CD14-positive monocyte (primary cell): ENCODE data around the gene UBR7. TPM values are rescaled to one million over a fixed set of nuclear protein-coding genes. Genes with fewer than 3 reads are reported as not detected.

ENCODE experiments used
- DNase-seq, 3 donors: peaks; one replicate each; pipeline ENCODE4 v3.0.0-alpha.2; 2011 to 2022
- H2AFZ ChIP-seq: 2 replicates; pipeline ENCODE4 v1.6.0; 2012; ENCODE audit warnings: mild to moderate bottlenecking, low read depth, low read length, inconsistent platforms; ENCODE audit not compliant: insufficient read depth, poor library complexity, severe bottlenecking
- H3K27ac ChIP-seq, 2 donors: 1 replicate in 1 of 2; 2 replicates in 1 of 2; pipeline ENCODE4 v1.5.1; 2012 to 2013; ENCODE audit warnings: low read length in 2 of 2, control low read depth in 1 of 2, inconsistent platforms in 1 of 2, low read depth in 1 of 2, mild to moderate bottlenecking in 1 of 2
- H3K27me3 ChIP-seq, 2 donors: one replicate each; pipeline versions ENCODE4 v1.6.0 to v1.6.1; 2011 to 2013; ENCODE audit warnings: low read length in 2 of 2; ENCODE audit not compliant: control insufficient read depth in 2 of 2, insufficient read depth in 2 of 2
- H3K36me3 ChIP-seq, 2 donors: replicated peaks in 1 of 2; 1 replicate in 1 of 2; 2 replicates in 1 of 2; pipeline versions ENCODE4 v1.5.1 to v1.6.1; 2012 to 2013; ENCODE audit warnings: low read length in 2 of 2, control low read depth in 1 of 2, inconsistent platforms in 1 of 2, mild to moderate bottlenecking in 1 of 2; ENCODE audit not compliant: insufficient read depth in 2 of 2, control insufficient read depth in 1 of 2
- H3K4me1 ChIP-seq, 2 donors: 1 replicate in 1 of 2; 2 replicates in 1 of 2; pipeline versions ENCODE4 v1.5.1 to v1.6.1; 2012 to 2013; ENCODE audit warnings: low read length in 2 of 2, control low read depth in 1 of 2, inconsistent platforms in 1 of 2, mild to moderate bottlenecking in 1 of 2, moderate library complexity in 1 of 2; ENCODE audit not compliant: insufficient read depth in 2 of 2, control insufficient read depth in 1 of 2
- H3K4me2 ChIP-seq: replicated peaks from 2 replicates; pipeline ENCODE3; 2012; ENCODE audit warnings: low read length, moderate library complexity, mild to moderate bottlenecking; ENCODE audit not compliant: poor library complexity, severe bottlenecking; ENCODE audit errors: extremely low read depth
- H3K4me3 ChIP-seq, 3 experiments: fragments of 200-600 bp in 1 of 3; sonication (generic) in 1 of 3; replicated peaks in 1 of 3; 1 replicate in 2 of 3; 2 replicates in 1 of 3; pipeline ENCODE4 v1.5.1; 2011 to 2013; ENCODE audit warnings: low read length in 3 of 3, mild to moderate bottlenecking in 3 of 3, control low read depth in 2 of 3, low read depth in 2 of 3, inconsistent platforms in 1 of 3, moderate library complexity in 1 of 3
- H3K79me2 ChIP-seq: 2 replicates; pipeline ENCODE4 v1.6.0; 2012; ENCODE audit warnings: mild to moderate bottlenecking, control low read depth, inconsistent platforms, low read length, moderate library complexity; ENCODE audit not compliant: insufficient read depth
- H3K9ac ChIP-seq: 2 replicates; pipeline ENCODE4 v1.6.0; 2017; ENCODE audit warnings: low read length, mild to moderate bottlenecking; ENCODE audit not compliant: insufficient read depth, poor library complexity, severe bottlenecking
- H3K9me3 ChIP-seq, 2 donors: replicated peaks in 1 of 2; 1 replicate in 1 of 2; 2 replicates in 1 of 2; pipeline versions ENCODE4 v1.5.1 to v1.6.1; 2012 to 2013; ENCODE audit warnings: low read length in 2 of 2, control low read depth in 1 of 2; ENCODE audit not compliant: control insufficient read depth in 1 of 2, insufficient read depth in 1 of 2
- H4K20me1 ChIP-seq: 2 replicates; pipeline ENCODE4 v1.6.0; 2012; ENCODE audit warnings: mild to moderate bottlenecking, low read length, control low read depth, moderate library complexity; ENCODE audit not compliant: insufficient read depth
- H3K27ac Mint-ChIP-seq, 7 donors: one replicate each; pipeline ENCODE4 v1.8.0; 2020; ENCODE audit warnings: mild to moderate bottlenecking in 7 of 7, mixed read lengths in 7 of 7, moderate library complexity in 6 of 7, inconsistent platforms in 2 of 7
- H3K27me3 Mint-ChIP-seq, 3 donors: one replicate each; pipeline ENCODE4 v1.8.0; 2021 to 2022; ENCODE audit warnings: low read depth in 3 of 3, mild to moderate bottlenecking in 3 of 3, mixed read lengths in 3 of 3, moderate library complexity in 3 of 3, inconsistent platforms in 1 of 3
- H3K36me3 Mint-ChIP-seq, 2 donors: one replicate each; pipeline ENCODE4 v1.8.0; 2020; ENCODE audit warnings: mixed read lengths in 2 of 2, inconsistent platforms in 1 of 2, mild to moderate bottlenecking in 1 of 2
- H3K4me1 Mint-ChIP-seq: one replicate; pipeline ENCODE4 v1.8.0; 2020; ENCODE audit warnings: mild to moderate bottlenecking, mixed read lengths
- H3K4me3 Mint-ChIP-seq, 2 donors: one replicate each; pipeline ENCODE4 v1.8.0; 2020; ENCODE audit warnings: mild to moderate bottlenecking in 2 of 2, mixed read lengths in 2 of 2, moderate library complexity in 1 of 2
- H3K9me3 Mint-ChIP-seq, 7 donors: one replicate each; pipeline ENCODE4 v1.8.0; 2020 to 2022; ENCODE audit warnings: mixed read lengths in 7 of 7, mild to moderate bottlenecking in 6 of 7, moderate library complexity in 6 of 7, inconsistent platforms in 2 of 7
- CTCF ChIP-seq: fragments of 200-600 bp; IDR thresholded peaks from one replicate; pipeline ENCODE4 v1.8.0; 2022; ENCODE audit warnings: antibody characterized with exemption, mild to moderate bottlenecking
- WGBS: methylation state at CpG from one replicate; pipeline ENCODE4 v1.1.5; 2013; ENCODE audit warnings: missing lambda C conversion rate; ENCODE audit not compliant: insufficient coverage; 5-methylcytosine and 5-hydroxymethylcytosine counted together
- intact Hi-C, 2 donors: fragments of 100-400 bp; cut with micrococcal nuclease; formaldehyde crosslinking; loops; one replicate each; pipeline versions ENCODE4 v1.15.0 to v1.15.1; 2023
- polyA plus RNA-seq, 3 donors: library from polyadenylated mRNA; depleted of rRNA in 1 of 3; unstranded in 2 of 3; stranded (reverse) in 1 of 3; fragments of 300-500 nt in 2 of 3; fragments of >200 nt in 1 of 3; fragmentation: Illumina TruSeq in 2 of 3; gene quantifications; 1 replicate in 2 of 3; 2 replicates in 1 of 3; pipeline ENCODE4 v1.2.3, GENCODE V29; 2012 to 2021

Gene UBR7
- polyA plus RNA-seq, 3 donors = 8.2 to 16.7 (median 14.0) TPM

GRCh38 chr14:93246534-93246933 lies 39.5 kb downstream of the UBR7 start:
- no peaks in the 10 kb centered on the region for H3K9me3 Mint-ChIP-seq
- no peaks in the 10 kb centered on the region for H3K27me3 ChIP-seq
- H3K4me3 ChIP-seq = no peak overlapping the region
- no peak overlapping the region for H3K4me2 ChIP-seq
- H4K20me1 ChIP-seq = no peaks in the 10 kb centered on the region
- no peak overlapping the region for H3K27ac ChIP-seq
- no peak overlapping the region for H3K9ac ChIP-seq
- no peak overlapping the region for H2AFZ ChIP-seq
- no peaks in the 10 kb centered on the region for H3K4me1 ChIP-seq
- intact Hi-C loops = no loop called here
- H3K36me3 ChIP-seq = peaks cover 80 to 97% of the 10 kb centered on the region in 2 donors
- TF ChIP-seq CTCF = no peak
- no peaks in the 10 kb centered on the region for H3K4me1 Mint-ChIP-seq
- H3K79me2 ChIP-seq = no peaks in the 10 kb centered on the region
- peaks cover 80 to 97% of the 10 kb centered on the region in 2 donors for H3K36me3 Mint-ChIP-seq
- no peaks in the 10 kb centered on the region for H3K27me3 Mint-ChIP-seq
- H3K9me3 ChIP-seq = no peaks in the 10 kb centered on the region
- no peak for DNase-seq
- no peak overlapping the region for H3K27ac Mint-ChIP-seq
- H3K4me3 Mint-ChIP-seq = no peak overlapping the region

GRCh38 chr14:93249128-93249831 lies 42.2 kb downstream of the UBR7 start:
- no peak overlapping the region for H3K27ac ChIP-seq
- no peak overlapping the region for H3K4me2 ChIP-seq
- H3K9ac ChIP-seq = no peak overlapping the region
- Mint-ChIP-seq H3K27ac (peak overlapping the region in 2 of 7 donors; percentile 19 to 51), H3K27me3 (no peaks in the 10 kb centered on the region), H3K4me1 (no peaks in the 10 kb centered on the region), H3K36me3 (peaks cover 67 to 86% of the 10 kb centered on the region in 2 donors), H3K9me3 (no peaks in the 10 kb centered on the region), H3K4me3 (no peak overlapping the region)
- TF ChIP-seq CTCF = no peak
- no peaks in the 10 kb centered on the region for H3K79me2 ChIP-seq
- no peak for DNase-seq
- H3K4me1 ChIP-seq = no peaks in the 10 kb centered on the region
- H3K36me3 ChIP-seq = peaks cover 66 to 91% of the 10 kb centered on the region in 2 donors
- H2AFZ ChIP-seq = no peak overlapping the region
- no peak overlapping the region for H3K4me3 ChIP-seq
- H4K20me1 ChIP-seq = no peaks in the 10 kb centered on the region
- 100% methylated on average over 5 of the region's 7 CpGs for WGBS
- intact Hi-C loops = no loop called here
- no peaks in the 10 kb centered on the region for H3K9me3 ChIP-seq
- no peaks in the 10 kb centered on the region for H3K27me3 ChIP-seq
